NB4 (cell line): ENCODE measurements around the gene PRRT1B.

Experiments
- DNase-seq: peaks from one replicate; pipeline ENCODE4 v3.0.0; 2010; ENCODE audit warnings: low read depth
- H3K4me3 ChIP-seq: one replicate; pipeline ENCODE4 v1.5.1; 2011; ENCODE audit warnings: mild to moderate bottlenecking, low read depth, low read length, moderate library complexity
- CTCF ChIP-seq: IDR thresholded peaks from one replicate; pipeline ENCODE4 v1.5.1; 2012; ENCODE audit warnings: low read depth, low read length
- MYC ChIP-seq: IDR thresholded peaks from 2 replicates; pipeline ENCODE4 v1.6.1; 2011; ENCODE audit warnings: low read depth, low read length
- POLR2A ChIP-seq: IDR thresholded peaks from 2 replicates; pipeline ENCODE4 v1.6.1; 2011; ENCODE audit warnings: mild to moderate bottlenecking; ENCODE audit not compliant: insufficient read length; ENCODE audit errors: extremely low read depth
- TF ChIP-seq, protein P1 (sequence below): IDR thresholded peaks from 2 replicates; pipeline ENCODE4 v1.6.1; 2011; ENCODE audit warnings: low read depth, low read length

PRRT1B gene

DNA sequence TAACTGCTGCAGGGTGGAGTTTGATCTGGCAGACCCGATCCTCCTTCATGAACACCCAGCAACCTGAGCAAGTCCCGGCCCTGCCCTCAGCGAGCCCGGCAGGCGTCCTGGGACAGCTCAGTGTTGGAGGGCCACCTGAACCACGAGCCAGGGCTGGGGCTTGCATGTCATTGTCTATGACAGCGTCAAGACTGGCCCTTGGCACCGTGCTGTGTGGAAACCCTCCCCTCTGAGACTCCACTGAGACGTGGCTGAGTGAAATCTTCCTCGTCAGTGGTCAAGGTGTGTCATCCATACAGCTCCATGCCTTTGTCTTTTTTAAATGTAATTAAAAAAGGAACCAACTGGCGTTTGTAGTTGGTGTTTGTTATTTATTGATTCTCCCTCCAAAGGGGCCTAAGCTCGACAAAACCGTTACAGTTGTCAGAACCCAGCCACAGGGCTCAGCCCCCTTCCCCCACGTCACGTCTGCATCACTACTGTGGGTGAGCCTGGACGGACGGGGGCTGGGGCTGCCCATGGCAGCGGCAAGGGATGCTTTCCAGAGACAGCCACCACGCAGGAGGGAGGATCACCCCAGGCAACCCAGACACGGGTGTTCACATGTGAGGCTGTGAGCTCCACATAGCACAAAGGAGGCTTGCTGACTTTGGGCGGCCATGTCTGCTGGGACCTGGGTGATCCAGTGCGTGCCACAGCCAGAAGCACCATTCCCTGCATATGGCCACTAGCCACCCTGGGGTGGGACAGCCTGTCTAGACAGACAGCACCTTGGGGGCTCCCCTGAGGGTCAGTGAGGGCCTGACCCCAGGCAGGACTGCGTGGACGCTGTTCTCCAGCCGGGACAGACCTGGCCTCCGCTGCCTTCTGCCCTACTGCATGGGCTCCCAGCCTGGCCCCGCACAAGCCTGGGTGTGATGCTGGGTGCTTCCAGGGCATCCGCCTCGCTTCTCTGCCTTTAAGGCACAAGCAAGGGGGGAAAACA is 21.6 kb upstream of the PRRT1B start:
- no peak for DNase-seq
- no peak for TF ChIP-seq POLR2A
- TF ChIP-seq CTCF: no peak
- no peak for TF ChIP-seq MYC
- TF ChIP-seq, protein P1, sequence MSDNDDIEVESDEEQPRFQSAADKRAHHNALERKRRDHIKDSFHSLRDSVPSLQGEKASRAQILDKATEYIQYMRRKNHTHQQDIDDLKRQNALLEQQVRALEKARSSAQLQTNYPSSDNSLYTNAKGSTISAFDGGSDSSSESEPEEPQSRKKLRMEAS: no peak
- no peak overlapping the region for H3K4me3 ChIP-seq

DNA sequence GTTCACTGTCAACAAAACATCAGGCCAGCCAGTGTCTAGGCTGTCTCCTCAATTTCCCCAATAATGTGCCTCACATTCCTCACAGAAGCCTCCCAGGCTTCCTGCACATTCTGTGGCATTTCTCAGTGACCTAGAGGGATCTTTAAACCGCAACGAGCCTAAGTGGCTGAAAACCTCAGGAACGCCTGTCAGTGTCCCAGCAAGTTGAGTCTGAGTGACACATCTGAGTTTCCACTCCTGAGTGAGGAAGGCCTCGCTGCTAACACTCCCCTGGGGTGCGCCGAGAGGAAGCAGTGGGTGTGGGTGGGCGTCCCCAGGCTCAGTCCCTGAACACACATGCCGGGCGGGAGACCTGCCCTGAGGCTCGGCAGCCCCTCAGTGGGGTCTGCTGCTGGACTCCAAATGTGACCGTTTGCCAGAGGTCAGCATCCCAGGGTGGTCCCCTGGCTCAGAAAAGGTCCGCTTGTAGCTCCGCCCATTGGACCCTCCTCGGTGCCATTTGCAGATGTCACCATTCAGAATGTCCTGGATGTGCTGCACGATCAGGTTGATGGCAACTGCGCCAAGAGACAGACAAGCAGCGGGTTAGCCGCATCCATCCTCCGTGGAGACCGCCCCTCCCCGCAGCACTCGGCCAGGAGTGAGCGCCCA is 20.5 kb upstream of the PRRT1B start:
- DNase-seq: no peak
- no peak overlapping the region for H3K4me3 ChIP-seq
- TF ChIP-seq, protein P1: no peak
- TF ChIP-seq POLR2A (no peak), MYC (no peak), CTCF (no peak)

GRCh38 chr9:131525643-131526565 is 19.4 kb upstream of the PRRT1B start:
- TF ChIP-seq CTCF: no peak
- TF ChIP-seq MYC: no peak
- TF ChIP-seq POLR2A: no peak
- TF ChIP-seq, protein P1: no peak
- DNase-seq: no peak
- H3K4me3 ChIP-seq: no peak overlapping the region

GRCh38 chr9:131528186-131528585 is 17.1 kb upstream of the PRRT1B start:
- TF ChIP-seq, protein P1: no peak
- TF ChIP-seq CTCF (no peak), MYC (no peak), POLR2A (no peak)
- DNase-seq: no peak
- no peak overlapping the region for H3K4me3 ChIP-seq

DNA sequence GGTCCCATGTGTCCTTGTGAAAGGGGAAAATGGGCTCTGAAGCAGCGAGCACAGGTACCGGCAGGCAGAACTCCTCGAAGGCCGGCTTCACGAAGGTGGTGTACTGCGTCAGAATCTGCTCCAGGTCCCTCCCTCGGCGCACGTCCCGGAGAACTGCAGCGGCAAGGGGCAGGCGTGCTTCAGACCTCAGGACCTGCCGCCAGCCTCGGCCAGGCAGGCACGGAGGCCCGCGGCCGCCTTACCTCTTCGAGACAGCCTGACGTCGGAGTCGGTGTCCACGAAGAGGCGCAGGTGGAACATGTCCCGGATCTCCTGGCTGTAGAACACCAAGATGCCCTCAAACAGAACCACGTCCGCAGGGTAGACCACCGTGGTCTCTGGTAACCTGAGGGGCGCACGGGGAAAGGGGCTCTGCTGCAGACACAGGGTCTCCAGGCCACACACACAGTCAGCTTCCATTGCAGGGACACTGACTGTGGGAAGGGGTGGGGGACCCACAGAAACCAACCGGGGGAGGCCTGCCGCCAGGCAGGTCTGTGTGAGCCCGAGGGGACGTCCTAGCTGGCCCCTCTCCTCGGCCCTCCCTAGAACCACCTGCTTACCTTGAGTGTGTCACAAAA is 16.3 kb upstream of the PRRT1B start:
- DNase-seq: no peak
- no peak overlapping the region for H3K4me3 ChIP-seq
- no peak for TF ChIP-seq POLR2A
- no peak for TF ChIP-seq CTCF
- TF ChIP-seq, protein P1: no peak
- TF ChIP-seq MYC: no peak
